ENCODE data around the gene CSNK1D. TPM values are rescaled to one million over a fixed set of nuclear protein-coding genes. Genes with fewer than 3 reads are reported as not detected.
"Not testable (repeated sequence)": the region's sequence is repeated elsewhere in the genome, so short reads cannot be mapped to it uniquely, and the experiment has no call there.

Gene CSNK1D
- total RNA-seq, 2 experiments from 2014 or later: 110 to 115 TPM

DNA sequence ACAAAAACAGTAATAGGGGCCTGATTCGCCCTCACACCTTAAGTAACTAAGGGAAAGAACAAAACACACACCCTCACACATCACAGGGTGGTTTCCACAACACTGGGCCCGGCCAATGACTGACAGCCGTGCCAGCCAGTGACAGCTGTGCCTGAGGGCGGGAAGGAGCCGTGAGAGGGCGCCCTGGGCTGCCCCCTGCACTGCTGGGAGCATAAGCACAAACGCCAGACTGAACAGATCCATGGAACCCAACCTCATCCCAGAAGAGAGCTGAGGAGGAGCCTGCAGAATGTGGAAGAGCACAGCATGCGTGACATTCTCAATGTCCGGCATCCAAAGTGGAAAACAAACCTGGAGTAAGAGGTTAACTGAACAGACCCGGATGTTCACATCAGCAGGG is 16.0 kb downstream of the CSNK1D start:
- no peak overlapping the region for H3K4me3 Mint-ChIP-seq
- peaks cover 3% of the 10 kb centered on the region for H3K9me3 Mint-ChIP-seq
- H3K36me3 Mint-ChIP-seq: peaks cover 60% of the 10 kb centered on the region
- H3K4me1 Mint-ChIP-seq: peaks cover 23% of the 10 kb centered on the region
- peak overlapping the region; percentile 70 for H3K27ac Mint-ChIP-seq
- peak; percentile 76 for DNase-seq
- no peaks in the 10 kb centered on the region for H3K27me3 Mint-ChIP-seq

DNA sequence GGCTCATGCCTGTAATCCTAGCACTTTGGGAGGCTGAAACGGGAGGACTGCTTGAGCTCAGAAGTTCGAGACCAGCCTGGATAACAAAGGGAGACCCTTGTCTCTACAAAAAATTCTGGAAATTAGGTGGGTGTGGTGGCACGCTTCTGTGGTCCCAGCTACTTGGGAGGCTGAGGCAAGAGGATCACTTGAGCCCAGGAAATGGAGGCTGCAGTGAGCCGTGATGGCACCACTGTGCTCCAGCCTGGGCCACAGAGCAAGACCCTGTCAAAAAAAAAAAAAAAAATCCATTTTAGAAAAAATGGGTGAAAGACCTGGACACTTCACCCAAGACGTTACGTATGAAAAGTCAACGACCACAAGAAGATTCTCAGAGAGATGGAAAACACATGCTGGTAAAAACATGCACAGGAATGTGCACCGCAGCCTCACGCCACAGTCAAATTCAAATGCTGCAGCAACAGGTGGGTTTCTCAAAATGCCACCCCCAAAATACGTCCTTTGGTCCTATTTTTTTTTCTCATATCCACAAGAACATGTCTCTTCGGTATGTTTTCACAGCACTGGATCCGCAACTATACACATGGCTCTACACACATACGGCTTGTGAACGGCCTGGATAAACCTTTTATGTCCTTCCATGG is 17.1 kb downstream of the CSNK1D start:
- Mint-ChIP-seq H3K27ac (peak overlapping the region; percentile 51), H3K9me3 (peaks cover 3% of the 10 kb centered on the region), H3K4me1 (peaks cover 19% of the 10 kb centered on the region), H3K4me3 (no peak overlapping the region), H3K36me3 (peaks cover 58% of the 10 kb centered on the region), H3K27me3 (no peaks in the 10 kb centered on the region)
- DNase-seq: no peak

DNA sequence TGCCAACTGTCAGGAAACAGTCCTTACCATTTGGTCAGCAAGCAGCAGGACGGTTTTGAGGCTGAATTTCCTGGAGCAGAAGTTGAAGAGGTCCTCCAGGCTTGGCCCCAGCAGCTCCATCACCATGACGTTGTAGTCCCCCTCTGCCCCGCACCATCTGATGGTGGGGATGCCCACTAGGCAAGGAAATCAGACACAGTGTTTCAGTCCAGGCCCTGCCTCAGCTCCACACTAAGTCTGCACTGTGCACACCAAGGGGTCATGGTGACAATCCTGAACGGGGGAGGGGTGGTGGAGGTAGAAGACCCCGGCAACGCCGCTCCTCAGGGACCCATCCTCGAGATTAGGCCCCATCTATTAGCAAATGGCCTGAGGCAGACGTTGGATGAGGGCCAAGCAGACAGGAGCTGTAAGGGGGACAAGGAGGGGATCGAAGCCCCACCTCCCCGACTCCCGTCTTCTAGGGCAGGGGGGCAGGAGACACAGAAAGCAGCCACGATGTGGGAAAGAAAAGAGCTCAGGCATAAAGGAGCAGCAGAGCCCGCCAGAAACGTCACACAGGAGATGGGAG is 18.0 kb downstream of the CSNK1D start:
- peaks cover 1% of the 10 kb centered on the region for H3K9me3 Mint-ChIP-seq
- no peaks in the 10 kb centered on the region for H3K27me3 Mint-ChIP-seq
- peak overlapping the region; percentile 51 for H3K27ac Mint-ChIP-seq
- DNase-seq: no peak
- no peak overlapping the region for H3K4me3 Mint-ChIP-seq
- peaks cover 55% of the 10 kb centered on the region for H3K36me3 Mint-ChIP-seq
- peaks cover 21% of the 10 kb centered on the region for H3K4me1 Mint-ChIP-seq

DNA sequence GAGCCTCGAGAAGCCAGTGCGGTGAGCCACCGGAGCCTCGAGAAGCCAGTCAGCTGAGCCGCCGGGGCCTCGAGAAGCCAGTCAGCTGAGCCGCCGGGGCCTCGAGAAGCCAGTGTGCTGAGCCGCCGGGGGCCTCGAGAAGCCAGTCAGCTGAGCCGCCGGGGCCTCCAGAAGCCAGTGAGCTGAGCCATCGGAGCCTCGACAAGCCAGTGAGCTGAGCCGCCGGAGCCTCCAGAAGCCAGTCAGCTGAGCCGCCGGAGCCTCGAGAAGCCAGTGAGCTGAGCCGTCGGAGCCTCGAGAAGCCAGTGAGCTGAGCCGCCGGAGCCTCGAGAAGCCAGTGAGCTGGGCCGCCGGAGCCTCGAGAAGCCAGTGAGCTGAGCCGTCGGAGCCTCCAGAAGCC is 18.8 kb downstream of the CSNK1D start:
- H3K27ac Mint-ChIP-seq, DNase-seq, H3K9me3 Mint-ChIP-seq, H3K4me3 Mint-ChIP-seq, H3K27me3 Mint-ChIP-seq: not testable (repeated sequence)
- H3K4me1 Mint-ChIP-seq: peaks cover 21% of the 10 kb centered on the region
- H3K36me3 Mint-ChIP-seq: peaks cover 48% of the 10 kb centered on the region

DNA sequence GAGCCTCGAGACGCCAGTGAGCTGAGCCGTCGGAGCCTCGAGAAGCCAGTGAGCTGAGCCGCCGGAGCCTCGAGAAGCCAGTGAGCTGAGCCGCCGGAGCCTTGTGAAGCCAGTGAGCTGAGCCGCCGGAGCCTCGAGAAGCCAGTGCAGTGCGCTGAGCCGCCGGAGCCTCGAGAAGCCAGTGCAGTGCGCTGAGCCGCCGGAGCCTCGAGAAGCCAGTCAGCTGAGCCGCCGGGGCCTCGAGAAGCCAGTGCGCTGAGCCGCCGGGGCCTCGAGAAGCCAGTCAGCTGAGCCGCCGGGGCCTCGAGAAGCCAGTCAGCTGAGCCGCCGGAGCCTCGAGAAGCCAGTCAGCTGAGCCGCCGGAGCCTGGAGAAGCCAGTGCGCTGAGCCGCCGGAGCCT is 19.4 kb downstream of the CSNK1D start:
- not testable (repeated sequence) for H3K9me3 Mint-ChIP-seq, H3K4me3 Mint-ChIP-seq, H3K27ac Mint-ChIP-seq, DNase-seq, H3K27me3 Mint-ChIP-seq
- H3K4me1 Mint-ChIP-seq: peaks cover 21% of the 10 kb centered on the region
- peaks cover 49% of the 10 kb centered on the region for H3K36me3 Mint-ChIP-seq

DNA sequence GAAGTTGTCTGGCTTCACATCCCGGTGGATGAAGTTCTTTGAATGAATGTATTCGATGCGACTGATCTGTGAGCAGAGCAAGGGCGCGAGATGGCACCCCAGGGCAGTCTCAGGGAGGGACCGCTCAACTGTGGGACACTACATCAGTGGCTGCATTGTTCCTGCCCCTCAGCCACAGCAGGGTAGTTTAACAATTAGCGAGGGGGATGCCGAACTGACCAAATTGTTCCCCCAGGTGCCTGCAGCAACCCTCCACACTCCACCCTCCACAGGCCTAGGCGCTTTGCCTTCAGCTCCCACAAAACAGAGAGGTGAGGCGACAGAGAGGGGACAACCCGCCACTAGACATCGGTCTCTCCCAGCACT is 20.3 kb downstream of the CSNK1D start:
- no peaks in the 10 kb centered on the region for H3K27me3 Mint-ChIP-seq
- H3K4me3 Mint-ChIP-seq: no peak overlapping the region
- H3K36me3 Mint-ChIP-seq: peaks cover 47% of the 10 kb centered on the region

DNA sequence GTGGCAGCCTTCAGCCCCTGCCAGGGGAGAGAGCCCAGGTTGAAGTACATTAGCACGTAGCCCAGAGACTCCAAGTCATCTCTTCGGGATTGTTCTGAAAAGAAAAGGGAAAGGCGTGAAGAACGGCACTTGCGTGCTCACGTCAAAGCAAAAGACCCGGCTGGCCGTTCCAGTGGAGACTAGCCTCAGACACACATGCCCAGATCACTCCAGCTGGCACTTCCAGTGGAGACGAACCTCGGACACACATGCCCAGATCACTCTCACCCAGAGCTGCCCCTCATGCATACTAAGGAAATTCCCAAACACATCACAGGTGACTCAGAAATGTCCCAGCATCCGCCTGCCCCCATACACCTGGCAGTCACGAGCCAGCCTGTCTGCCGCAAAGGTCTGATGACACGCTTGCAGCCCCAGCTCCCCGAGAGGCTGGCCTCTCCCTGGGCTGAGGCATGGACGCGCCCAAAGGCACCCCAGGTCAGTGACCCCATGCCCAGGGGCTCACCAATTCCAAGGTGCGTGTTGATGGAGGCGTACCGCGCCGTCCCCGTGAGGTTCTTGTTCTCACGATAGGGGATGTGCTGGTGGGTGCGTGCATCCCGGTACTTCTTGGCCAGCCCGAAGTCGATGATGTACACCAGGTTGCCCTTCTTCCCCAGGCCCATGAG is 20.9 kb downstream of the CSNK1D start:
- H3K4me1 Mint-ChIP-seq: peaks cover 20% of the 10 kb centered on the region
- no peak for DNase-seq
- H3K36me3 Mint-ChIP-seq: peaks cover 50% of the 10 kb centered on the region
- H3K4me3 Mint-ChIP-seq: no peak overlapping the region
- no peak overlapping the region for H3K27ac Mint-ChIP-seq
- H3K27me3 Mint-ChIP-seq: no peaks in the 10 kb centered on the region
- peaks cover 1% of the 10 kb centered on the region for H3K9me3 Mint-ChIP-seq

More for the DNA sequence above, 20.3 kb downstream of the CSNK1D start:
- no peak for DNase-seq
- peaks cover 18% of the 10 kb centered on the region for H3K4me1 Mint-ChIP-seq
- no peak overlapping the region for H3K27ac Mint-ChIP-seq
- peaks cover 1% of the 10 kb centered on the region for H3K9me3 Mint-ChIP-seq

DNA sequence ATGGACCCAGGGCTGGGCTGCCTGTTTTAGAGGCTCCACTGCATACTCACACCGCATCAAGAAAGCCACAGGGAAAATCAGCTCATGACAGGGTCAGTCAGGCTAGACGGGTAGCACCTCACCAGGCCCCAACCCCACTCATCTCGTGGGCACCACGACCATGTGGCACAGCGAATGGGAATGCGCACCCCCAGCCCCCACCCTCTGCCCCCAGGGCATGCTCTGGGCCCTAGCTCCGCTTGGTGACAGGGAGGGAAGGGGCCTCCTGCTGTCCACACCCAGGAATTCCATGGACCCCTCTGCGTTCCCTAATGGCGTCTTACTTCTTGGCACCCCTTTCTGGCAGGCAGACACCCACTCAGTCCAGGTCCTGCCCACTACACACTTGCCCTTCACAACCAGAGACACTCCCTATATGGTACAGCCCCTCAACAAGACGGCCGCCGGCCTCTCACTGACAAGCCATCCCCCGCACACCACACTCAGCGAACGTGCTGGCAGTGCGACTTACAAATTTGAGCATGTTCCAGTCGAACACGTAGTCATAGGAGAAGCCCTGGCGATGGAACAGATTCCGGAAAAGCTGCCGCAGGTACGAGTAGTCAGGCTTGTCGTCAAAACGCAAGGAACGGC is 22.5 kb downstream of the CSNK1D start:
- Mint-ChIP-seq H3K4me1 (peaks cover 13% of the 10 kb centered on the region), H3K9me3 (peaks cover 1% of the 10 kb centered on the region), H3K27ac (peak overlapping the region; percentile 51), H3K27me3 (no peaks in the 10 kb centered on the region), H3K36me3 (peaks cover 42% of the 10 kb centered on the region), H3K4me3 (no peak overlapping the region)
- DNase-seq: no peak

DNA sequence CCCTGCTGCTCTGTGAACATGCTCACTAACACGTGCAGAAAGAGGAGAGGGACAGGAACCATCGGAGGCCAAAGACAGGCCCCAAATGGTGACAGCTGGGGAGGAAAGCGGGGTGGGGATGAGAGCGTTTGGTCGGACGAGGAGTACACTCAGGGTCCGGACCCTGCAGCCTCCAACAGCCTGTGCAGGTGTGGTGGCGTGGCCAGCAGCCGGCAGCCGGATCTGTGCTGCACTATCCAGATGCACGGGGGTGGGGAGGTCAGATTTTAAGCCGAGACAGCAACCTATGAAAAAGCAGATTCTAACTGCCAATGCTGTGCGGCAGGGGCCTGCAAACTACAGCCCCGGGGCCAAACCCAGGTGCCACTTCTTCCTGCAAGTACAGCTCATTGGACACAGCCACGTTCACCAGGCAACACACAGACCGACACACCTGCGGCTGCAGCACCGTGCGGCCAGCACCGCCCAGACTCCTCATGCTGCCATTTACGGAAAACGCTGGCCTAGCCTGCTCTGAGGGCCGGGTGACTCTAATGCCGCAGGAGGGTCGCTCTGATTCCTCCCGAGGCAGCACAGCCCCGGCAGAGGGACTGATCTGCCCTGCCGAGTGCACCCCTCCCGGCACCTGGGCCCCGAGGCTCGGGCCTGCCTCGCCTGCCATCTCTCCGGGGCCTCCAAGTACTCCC is 23.5 kb downstream of the CSNK1D start:
- Mint-ChIP-seq H3K9me3 (no peaks in the 10 kb centered on the region), H3K27me3 (no peaks in the 10 kb centered on the region), H3K27ac (no peak overlapping the region), H3K4me3 (no peak overlapping the region), H3K4me1 (peaks cover 11% of the 10 kb centered on the region), H3K36me3 (peaks cover 33% of the 10 kb centered on the region)
- no peak for DNase-seq

DNA sequence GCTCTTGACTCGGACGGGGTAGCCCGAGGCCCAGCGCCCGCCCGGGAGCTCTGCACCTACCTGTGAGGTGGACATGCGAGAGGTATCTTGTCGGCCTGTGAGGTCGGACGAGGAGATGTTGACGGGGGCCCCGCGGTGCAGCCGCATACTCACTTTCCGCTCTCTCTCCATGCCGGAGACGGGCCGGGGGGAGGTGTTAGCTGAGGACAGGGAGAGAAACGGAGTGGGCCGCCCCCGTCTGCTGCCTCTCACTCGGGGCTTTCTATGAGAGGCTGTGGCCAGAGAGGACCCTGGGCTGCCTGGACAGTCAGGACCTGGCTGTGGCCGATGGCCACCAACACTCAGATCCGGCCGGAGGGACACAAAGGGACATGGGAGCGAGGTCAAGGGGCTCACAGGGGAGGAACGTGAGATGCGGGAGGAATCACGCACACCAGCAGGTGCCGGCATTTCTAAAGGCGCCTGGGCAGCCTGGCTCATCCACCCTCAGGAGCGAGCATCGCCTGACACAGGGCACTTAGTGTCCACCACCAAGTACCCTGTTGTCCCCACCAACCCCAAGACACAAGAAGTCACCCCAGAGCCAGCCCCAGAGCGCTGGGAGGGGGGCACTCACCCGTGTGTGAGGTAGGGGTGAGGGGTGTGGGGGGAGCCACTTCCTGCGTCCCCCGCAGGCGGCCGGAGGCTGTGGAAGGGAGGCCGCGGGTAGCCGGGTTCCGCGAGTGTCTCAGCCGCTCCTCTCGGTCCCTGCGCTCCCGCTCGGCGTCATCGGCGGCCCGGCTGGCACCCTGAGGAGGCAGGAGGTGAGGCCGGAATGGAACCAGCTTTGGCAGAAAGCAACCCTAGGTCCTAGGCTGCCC is 24.5 kb downstream of the CSNK1D start:
- H3K9me3 Mint-ChIP-seq: no peaks in the 10 kb centered on the region
- H3K4me3 Mint-ChIP-seq: no peak overlapping the region
- H3K36me3 Mint-ChIP-seq: peaks cover 39% of the 10 kb centered on the region
- no peak overlapping the region for H3K27ac Mint-ChIP-seq
- DNase-seq: no peak
- H3K4me1 Mint-ChIP-seq: peaks cover 16% of the 10 kb centered on the region
- no peaks in the 10 kb centered on the region for H3K27me3 Mint-ChIP-seq

DNA sequence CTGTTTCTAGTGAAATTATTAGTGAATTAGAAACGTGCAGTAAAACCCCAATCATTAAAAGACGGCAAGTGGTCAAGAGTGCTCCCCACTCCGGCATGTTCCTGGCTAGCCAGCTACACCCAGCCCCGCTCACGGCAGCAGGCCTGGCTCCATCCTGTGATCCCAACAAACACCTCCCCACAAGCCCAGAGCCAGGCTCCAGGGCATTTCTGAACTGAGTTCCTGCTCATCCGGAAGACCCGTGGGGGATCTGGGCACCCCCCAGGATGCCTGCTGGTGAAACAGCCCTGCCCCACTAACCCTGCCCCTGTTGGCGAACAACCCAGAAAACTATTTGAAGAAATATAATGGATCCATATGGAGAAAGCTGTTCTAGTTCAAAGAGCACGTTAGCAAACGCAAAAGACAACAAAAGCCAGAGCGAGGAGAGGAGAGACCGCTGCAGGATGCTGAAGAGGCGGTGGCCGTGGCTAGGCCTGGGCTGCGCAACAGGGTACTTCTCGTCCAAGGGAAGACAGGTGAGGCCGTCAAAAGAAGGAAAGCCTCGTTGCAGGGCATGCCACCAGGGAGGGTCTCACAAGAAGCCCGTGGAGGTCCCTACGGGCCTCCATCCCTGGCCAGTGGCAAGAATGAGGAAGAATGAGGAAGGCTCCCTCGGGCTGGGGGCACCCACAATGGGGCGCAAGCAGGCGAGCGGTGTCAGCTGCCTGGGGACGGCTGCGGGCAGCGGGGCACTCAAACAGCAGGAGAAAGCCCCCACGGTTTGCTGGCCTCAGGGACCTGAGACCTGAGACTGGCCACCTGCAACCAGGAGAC is 25.4 kb downstream of the CSNK1D start:
- no peaks in the 10 kb centered on the region for H3K27me3 Mint-ChIP-seq
- DNase-seq: no peak
- peaks cover 38% of the 10 kb centered on the region for H3K36me3 Mint-ChIP-seq
- no peak overlapping the region for H3K4me3 Mint-ChIP-seq
- H3K27ac Mint-ChIP-seq: no peak overlapping the region
- H3K4me1 Mint-ChIP-seq: peaks cover 18% of the 10 kb centered on the region
- no peaks in the 10 kb centered on the region for H3K9me3 Mint-ChIP-seq

DNA sequence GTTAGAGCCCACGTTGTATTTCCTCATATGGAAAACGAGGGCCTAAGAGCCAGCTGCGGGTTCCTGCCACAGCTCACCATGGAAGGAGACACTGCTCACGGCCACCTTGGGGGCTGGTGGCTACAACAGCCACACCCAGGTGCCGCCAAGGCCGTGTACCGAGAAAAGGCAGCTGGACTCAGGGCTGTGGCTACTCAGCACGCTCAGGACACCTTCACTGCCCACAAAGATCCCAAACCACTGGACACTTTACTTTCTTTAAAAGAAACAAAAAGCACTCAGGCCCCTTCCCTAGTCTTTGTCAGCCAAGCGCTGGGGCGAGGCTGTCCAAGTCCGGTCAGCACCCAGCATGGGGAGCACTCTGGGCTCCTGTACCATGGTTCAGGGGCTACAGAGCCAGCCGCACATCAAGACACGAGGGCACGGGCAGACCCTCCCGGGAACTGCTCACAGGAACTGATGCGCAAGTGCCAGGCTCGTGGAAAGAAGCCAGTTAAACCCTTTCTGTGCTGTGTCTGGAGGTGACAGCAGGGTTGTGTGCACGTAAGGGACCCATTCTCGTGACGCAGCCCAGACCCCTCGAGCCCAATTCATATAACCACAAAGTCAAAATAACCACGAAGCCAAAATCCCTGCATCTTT is 26.2 kb downstream of the CSNK1D start:
- no peak for DNase-seq
- Mint-ChIP-seq H3K36me3 (peaks cover 30% of the 10 kb centered on the region), H3K9me3 (no peaks in the 10 kb centered on the region), H3K4me1 (peaks cover 21% of the 10 kb centered on the region), H3K27me3 (no peaks in the 10 kb centered on the region), H3K27ac (no peak overlapping the region), H3K4me3 (no peak overlapping the region)

DNA sequence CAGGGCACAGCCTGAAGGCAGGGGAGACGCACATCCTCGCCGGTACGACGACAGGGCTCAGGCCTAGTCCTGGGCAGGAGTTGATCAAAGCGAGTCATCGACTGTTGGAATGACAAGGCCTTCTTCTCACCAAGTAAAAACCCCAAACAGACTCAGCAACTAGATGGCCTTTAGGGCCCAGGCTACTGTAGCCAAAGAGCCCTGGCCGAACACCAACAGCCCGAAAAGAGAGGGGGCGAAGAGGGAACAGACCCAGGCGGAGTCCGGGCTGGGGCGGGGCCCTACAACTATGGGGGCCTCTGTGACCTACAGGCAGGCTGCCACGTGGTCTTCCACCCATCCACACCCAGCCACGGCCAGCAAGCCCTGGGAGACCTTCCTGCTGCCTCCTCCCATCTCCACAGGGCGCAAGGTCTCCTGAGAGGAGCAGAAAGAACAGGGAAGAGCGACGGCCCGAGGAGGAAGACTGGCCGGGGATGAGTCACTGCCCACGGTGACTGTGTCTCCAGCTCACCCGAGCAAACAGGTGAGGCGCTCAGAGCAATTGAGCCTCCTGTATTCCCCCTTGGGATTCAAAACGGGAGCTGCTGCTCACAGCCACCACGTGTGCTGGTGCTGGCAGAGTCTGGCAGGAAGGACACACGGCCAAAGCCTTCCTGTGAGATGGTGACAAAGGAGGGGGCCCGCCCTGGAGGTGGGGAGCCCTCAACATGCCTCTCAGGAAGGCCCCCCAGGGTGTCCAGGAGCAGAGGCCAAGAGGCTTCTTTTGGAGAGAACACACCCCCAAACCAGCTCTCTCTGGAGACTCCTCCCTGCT is 26.9 kb downstream of the CSNK1D start:
- Mint-ChIP-seq H3K9me3 (no peaks in the 10 kb centered on the region), H3K4me1 (peaks cover 26% of the 10 kb centered on the region), H3K4me3 (no peak overlapping the region), H3K36me3 (peaks cover 26% of the 10 kb centered on the region), H3K27me3 (no peaks in the 10 kb centered on the region), H3K27ac (peak overlapping the region; percentile 66)
- no peak for DNase-seq

Measured in activated naive CD8-positive, alpha-beta T cell treated with anti-CD3 and anti-CD28 coated beads for 36 hours (primary cell).